GM21526 (cell line): ENCODE data around the gene NLGN1.

ENCODE experiments used
- ATAC-seq: cut with Tn5 transposase; IDR thresholded peaks from one replicate; pipeline ENCODE4 v1.9.1; 2021; ENCODE audit warnings: moderate library complexity; ENCODE audit not compliant: unreplicated experiment, low FRiP score

NLGN1 gene

GRCh38 chr3:174120997-174121396 lies 723.5 kb downstream of the NLGN1 start:
- no peak for ATAC-seq

GRCh38 chr3:174122411-174122810 lies 724.9 kb downstream of the NLGN1 start:
- ATAC-seq = no peak

- ATAC-seq = no peak
Observed at GRCh38 chr3:174125267-174125824, 727.8 kb downstream of the NLGN1 start.

GRCh38 chr3:174126990-174127758 lies 729.6 kb downstream of the NLGN1 start:
- no peak for ATAC-seq

- no peak for ATAC-seq
Observed at GRCh38 chr3:174132006-174132405, 734.5 kb downstream of the NLGN1 start.

GRCh38 chr3:174132421-174133042 lies 735.0 kb downstream of the NLGN1 start:
- ATAC-seq = no peak

GRCh38 chr3:174146008-174146407 lies 748.5 kb downstream of the NLGN1 start:
- no peak for ATAC-seq

- ATAC-seq = no peak
Observed at GRCh38 chr3:174147798-174148197, 750.3 kb downstream of the NLGN1 start.

GRCh38 chr3:174153871-174154270 lies 756.3 kb downstream of the NLGN1 start:
- ATAC-seq = no peak

- ATAC-seq = no peak
Observed at GRCh38 chr3:174156200-174156599, 758.7 kb downstream of the NLGN1 start.

GRCh38 chr3:174158674-174159073 lies 761.1 kb downstream of the NLGN1 start:
- ATAC-seq = no peak

- ATAC-seq = no peak
Observed at GRCh38 chr3:174159604-174160003, 762.1 kb downstream of the NLGN1 start.

- no peak for ATAC-seq
Observed at GRCh38 chr3:174162550-174162949, 765.0 kb downstream of the NLGN1 start.

GRCh38 chr3:174168026-174168425 lies 770.5 kb downstream of the NLGN1 start:
- ATAC-seq = no peak

GRCh38 chr3:174168538-174169254 lies 771.2 kb downstream of the NLGN1 start:
- no peak for ATAC-seq

GRCh38 chr3:174169736-174170135 lies 772.2 kb downstream of the NLGN1 start:
- no peak for ATAC-seq

- ATAC-seq = no peak
Observed at GRCh38 chr3:174170248-174170647, 772.7 kb downstream of the NLGN1 start.

GRCh38 chr3:174186377-174186989 lies 788.9 kb downstream of the NLGN1 start:
- ATAC-seq = no peak

- ATAC-seq = no peak
Observed at GRCh38 chr3:174191380-174191779, 793.8 kb downstream of the NLGN1 start.

- ATAC-seq = no peak
Observed at GRCh38 chr3:174191895-174192294, 794.4 kb downstream of the NLGN1 start.

GRCh38 chr3:174192471-174192870 lies 794.9 kb downstream of the NLGN1 start:
- ATAC-seq = no peak
